B cell (primary cell): ENCODE data around the gene TRIO. TPM values are rescaled to one million over a fixed set of nuclear protein-coding genes. Genes with fewer than 3 reads are reported as not detected.

Experiments used
- ATAC-seq: fragments of 200-7000 bp; cut with Tn5 transposase; one replicate; pipeline ENCODE4 v1.10.0; 2021; ENCODE audit warnings: low read depth, mild to moderate bottlenecking, moderate number of reproducible peaks, moderate library complexity
- CTCF ChIA-PET: fragments of 350-600 bp; sonication (Branson Sonifier 250); formaldehyde crosslinking; loops from one replicate; lab custom pipeline; 2021; ENCODE audit warnings: antibody characterized with exemption, inconsistent platforms; lab: Charles Lee
- POLR2A ChIA-PET: fragments of 350-600 bp; sonication (Branson Sonifier 250); formaldehyde crosslinking; loops from one replicate; lab custom pipeline; 2021; ENCODE audit warnings: antibody characterized with exemption; lab: Charles Lee
- DNase-seq: peaks from one replicate; pipeline ENCODE4 v3.0.0; 2013
- H2AFZ ChIP-seq: 2 replicates; pipeline ENCODE4 v1.6.1; 2012; ENCODE audit warnings: mild to moderate bottlenecking, low read depth, low read length; ENCODE audit not compliant: insufficient read depth, poor library complexity, severe bottlenecking
- H3K27ac ChIP-seq, 2 donors: 1 replicate in 1 of 2; 2 replicates in 1 of 2; pipeline ENCODE4 v1.5.1; 2012 to 2013; ENCODE audit warnings: low read length in 2 of 2, mild to moderate bottlenecking in 2 of 2, moderate library complexity in 1 of 2
- H3K27me3 ChIP-seq, 4 experiments: fragments of 200-600 bp in 1 of 4; sonication (generic) in 1 of 4; replicated peaks in 1 of 4; 1 replicate in 2 of 4; 2 replicates in 2 of 4; pipeline versions ENCODE4 v1.6.1 to v1.7.0; 2013 to 2016; ENCODE audit warnings: low read length in 3 of 4, mild to moderate bottlenecking in 2 of 4, mixed read lengths in 1 of 4, moderate library complexity in 1 of 4; ENCODE audit not compliant: insufficient read depth in 4 of 4, control insufficient read depth in 3 of 4; ENCODE audit errors: control extremely low read depth in 1 of 4
- H3K36me3 ChIP-seq, 2 experiments: replicated peaks in 1 of 2; 1 replicate in 1 of 2; 2 replicates in 1 of 2; pipeline versions ENCODE4 v1.6.1 to v1.7.1; 2013; ENCODE audit warnings: low read length in 1 of 2; ENCODE audit not compliant: insufficient read depth in 2 of 2, control insufficient read depth in 1 of 2; ENCODE audit errors: control extremely low read depth in 1 of 2, extremely low read depth in 1 of 2
- H3K4me1 ChIP-seq, 2 donors: fragments of 200-600 bp in 1 of 2; sonication (generic) in 1 of 2; 1 replicate in 1 of 2; 2 replicates in 1 of 2; pipeline versions ENCODE4 v1.5.1 to v1.6.1; 2013 to 2017; ENCODE audit warnings: low read length in 2 of 2; ENCODE audit not compliant: control insufficient read depth in 2 of 2, insufficient read depth in 2 of 2
- H3K4me2 ChIP-seq: replicated peaks from 2 replicates; pipeline ENCODE3; 2012; ENCODE audit warnings: mild to moderate bottlenecking, low read depth, low read length; ENCODE audit not compliant: poor library complexity, severe bottlenecking
- H3K4me3 ChIP-seq, 5 experiments: fragments of 200-600 bp in 1 of 5; sonication (generic) in 1 of 5; 1 replicate in 3 of 5; 2 replicates in 2 of 5; pipeline versions ENCODE4 v1.5.1 to v1.7.0; 2011 to 2016; ENCODE audit warnings: low read length in 4 of 5, mild to moderate bottlenecking in 4 of 5, low read depth in 2 of 5, control low read depth in 1 of 5, moderate library complexity in 1 of 5; ENCODE audit not compliant: insufficient read depth in 1 of 5; ENCODE audit errors: control extremely low read depth in 1 of 5, extremely low read depth in 1 of 5
- H3K79me2 ChIP-seq: fragments of 200-600 bp; sonication (generic); one replicate; pipeline ENCODE4 v1.6.0; 2016; ENCODE audit warnings: low read length; ENCODE audit not compliant: control insufficient read depth, insufficient read depth
- H3K9ac ChIP-seq: fragments of 200-600 bp; sonication (generic); 2 replicates; pipeline ENCODE4 v1.6.1; 2017; ENCODE audit warnings: mild to moderate bottlenecking, low read length, moderate library complexity
- H3K9me3 ChIP-seq, 3 donors: one replicate each; pipeline versions ENCODE4 v1.6.1 to v1.7.1; 2013; ENCODE audit warnings: low read length in 2 of 3; ENCODE audit not compliant: control insufficient read depth in 2 of 3, insufficient read depth in 1 of 3; ENCODE audit errors: control extremely low read depth in 1 of 3
- H4K20me1 ChIP-seq: 2 replicates; pipeline ENCODE4 v1.6.0; 2012; ENCODE audit warnings: mild to moderate bottlenecking, low read length; ENCODE audit not compliant: insufficient read depth, control insufficient read depth, poor library complexity, severe bottlenecking
- H3K27ac Mint-ChIP-seq: one replicate; pipeline ENCODE4 v1.8.0; 2021; ENCODE audit warnings: mixed read lengths
- H3K27me3 Mint-ChIP-seq: one replicate; pipeline ENCODE4 v1.8.0; 2021; ENCODE audit warnings: mixed read lengths
- H3K4me1 Mint-ChIP-seq: one replicate; pipeline ENCODE4 v1.8.0; 2021; ENCODE audit warnings: mixed read lengths
- H3K4me3 Mint-ChIP-seq: one replicate; pipeline ENCODE4 v1.8.0; 2021; ENCODE audit warnings: mixed read lengths
- H3K9me3 Mint-ChIP-seq: one replicate; pipeline ENCODE4 v1.8.0; 2022; ENCODE audit warnings: mixed read lengths; ENCODE audit not compliant: insufficient read depth
- EZH2 ChIP-seq: IDR thresholded peaks from 2 replicates; pipeline ENCODE4 v1.6.1; 2012; ENCODE audit warnings: borderline replicate concordance, low read depth, mild to moderate bottlenecking, moderate library complexity, low read length; ENCODE audit not compliant: insufficient read depth, poor library complexity, severe bottlenecking
- whole genome bisulfite sequencing: methylation state at CpG from one replicate; pipeline ENCODE4 v1.1.5; 2013; ENCODE audit warnings: missing lambda C conversion rate; ENCODE audit not compliant: insufficient coverage; 5-methylcytosine and 5-hydroxymethylcytosine counted together
- intact Hi-C: fragments of 100-400 bp; cut with micrococcal nuclease; formaldehyde crosslinking; loops from one replicate; pipeline ENCODE4 v1.10.0; 2022
- polyA plus RNA-seq: library from polyadenylated mRNA; depleted of rRNA; stranded (reverse); fragments of >200 nt; gene quantifications from 2 replicates; pipeline ENCODE4 v1.2.3, GENCODE V29; 2012
- total RNA-seq, 2 donors: library from RNA; stranded (reverse); fragments of 120-200 nt in 1 of 2; gene quantifications; 1 replicate in 1 of 2; 2 replicates in 1 of 2; pipeline versions ENCODE4 v1.2.3 to v1.2.4, GENCODE V29; 2013 to 2022
- TF ChIP-seq, protein P1 (sequence below): fragments of 200-600 bp; IDR thresholded peaks from one replicate; pipeline ENCODE4 v1.8.0; 2022; ENCODE audit warnings: antibody characterized with exemption, mild to moderate bottlenecking

The TRIO gene
- total and polyA plus RNA-seq, 2 donors (not counting 1 experiment from before 2014, with no cell fraction given) = 90.5 to 479 TPM

DNA sequence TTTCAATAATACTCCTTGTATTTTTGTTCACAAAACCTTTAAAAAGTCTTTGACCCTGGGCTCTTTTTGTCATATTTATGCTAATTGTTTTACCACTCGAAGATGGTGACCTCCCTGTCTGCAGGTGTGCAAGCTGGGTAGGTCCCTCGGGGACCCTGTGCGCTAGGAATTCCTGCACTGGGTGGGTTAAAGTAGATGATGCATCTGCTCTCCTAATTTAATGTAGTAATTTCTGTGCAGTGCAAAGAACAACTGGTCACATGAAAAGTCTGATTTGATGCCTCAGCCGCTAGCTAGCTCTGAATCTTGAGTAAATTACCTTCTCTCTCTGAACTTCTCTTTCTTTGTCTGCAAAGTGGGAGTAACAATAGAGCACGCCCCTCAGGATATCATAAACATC is 299.4 kb downstream of the TRIO start:
- Mint-ChIP-seq H3K27ac (no peak overlapping the region), H3K27me3 (no peaks in the 10 kb centered on the region), H3K4me3 (no peak overlapping the region), H3K9me3 (no peaks in the 10 kb centered on the region), H3K4me1 (peaks cover 7% of the 10 kb centered on the region)
- no peak overlapping the region for H3K27ac ChIP-seq
- WGBS = 20% methylated on average over 1 of the region's 5 CpGs
- no peak overlapping the region for H3K4me2 ChIP-seq
- no peaks in the 10 kb centered on the region for H3K27me3 ChIP-seq
- CTCF ChIA-PET = no interaction called here
- H3K4me3 ChIP-seq = no peak overlapping the region
- no peak for DNase-seq
- POLR2A ChIA-PET = no interaction called here
- H3K9me3 ChIP-seq = no peaks in the 10 kb centered on the region
- H4K20me1 ChIP-seq = peaks cover 16% of the 10 kb centered on the region
- H3K9ac ChIP-seq = no peak overlapping the region
- H3K36me3 ChIP-seq = peaks cover 12 to 39% of the 10 kb centered on the region in 2 experiments
- ATAC-seq = no peak
- H2AFZ ChIP-seq = no peak overlapping the region
- TF ChIP-seq EZH2 = no peak
- TF ChIP-seq, protein P1, sequence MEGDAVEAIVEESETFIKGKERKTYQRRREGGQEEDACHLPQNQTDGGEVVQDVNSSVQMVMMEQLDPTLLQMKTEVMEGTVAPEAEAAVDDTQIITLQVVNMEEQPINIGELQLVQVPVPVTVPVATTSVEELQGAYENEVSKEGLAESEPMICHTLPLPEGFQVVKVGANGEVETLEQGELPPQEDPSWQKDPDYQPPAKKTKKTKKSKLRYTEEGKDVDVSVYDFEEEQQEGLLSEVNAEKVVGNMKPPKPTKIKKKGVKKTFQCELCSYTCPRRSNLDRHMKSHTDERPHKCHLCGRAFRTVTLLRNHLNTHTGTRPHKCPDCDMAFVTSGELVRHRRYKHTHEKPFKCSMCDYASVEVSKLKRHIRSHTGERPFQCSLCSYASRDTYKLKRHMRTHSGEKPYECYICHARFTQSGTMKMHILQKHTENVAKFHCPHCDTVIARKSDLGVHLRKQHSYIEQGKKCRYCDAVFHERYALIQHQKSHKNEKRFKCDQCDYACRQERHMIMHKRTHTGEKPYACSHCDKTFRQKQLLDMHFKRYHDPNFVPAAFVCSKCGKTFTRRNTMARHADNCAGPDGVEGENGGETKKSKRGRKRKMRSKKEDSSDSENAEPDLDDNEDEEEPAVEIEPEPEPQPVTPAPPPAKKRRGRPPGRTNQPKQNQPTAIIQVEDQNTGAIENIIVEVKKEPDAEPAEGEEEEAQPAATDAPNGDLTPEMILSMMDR = no peak
- no peaks in the 10 kb centered on the region for H3K4me1 ChIP-seq
- intact Hi-C loops = no loop called here
- no peaks in the 10 kb centered on the region for H3K79me2 ChIP-seq

DNA sequence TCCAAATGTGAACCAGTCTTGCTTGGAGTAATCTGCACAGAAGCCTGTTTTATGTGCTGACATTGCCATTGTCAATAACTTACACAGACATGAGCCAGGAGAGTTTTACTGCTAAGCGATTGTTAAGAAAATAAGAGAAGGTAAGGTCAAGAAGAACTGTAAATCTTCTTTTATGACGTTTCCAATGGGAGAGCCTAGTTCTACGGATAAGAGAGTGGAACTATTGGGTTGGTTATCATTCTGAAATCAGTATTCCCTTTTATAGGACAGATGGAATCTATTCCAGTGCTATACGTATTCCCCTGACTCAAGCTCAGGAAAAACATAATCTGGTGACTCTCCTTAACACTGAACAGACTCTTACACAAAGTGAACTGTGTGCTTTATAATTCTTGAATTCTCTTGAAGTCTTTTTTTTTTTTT is 300.5 kb downstream of the TRIO start:
- ChIA-PET POLR2A (interaction anchor here (0.7 kb wide), 1 partner anchor 28 kb away, joined by 3 read pairs; no protein-coding TSS in a partner anchor), CTCF (no interaction called here)
- no peak overlapping the region for H3K9ac ChIP-seq
- no peaks in the 10 kb centered on the region for H3K79me2 ChIP-seq
- no CpG with 5 or more reads among the region's 4 CpGs for WGBS
- H3K9me3 ChIP-seq = no peaks in the 10 kb centered on the region
- TF ChIP-seq EZH2 = no peak
- TF ChIP-seq, protein P1 = no peak
- Mint-ChIP-seq H3K4me1 (peaks cover 9% of the 10 kb centered on the region), H3K9me3 (no peaks in the 10 kb centered on the region), H3K4me3 (no peak overlapping the region), H3K27ac (no peak overlapping the region), H3K27me3 (no peaks in the 10 kb centered on the region)
- H3K4me2 ChIP-seq = no peak overlapping the region
- intact Hi-C loops = no loop called here
- H4K20me1 ChIP-seq = peaks cover 7% of the 10 kb centered on the region
- H3K4me3 ChIP-seq = no peak overlapping the region
- H3K27ac ChIP-seq = no peak overlapping the region
- peaks cover 13 to 30% of the 10 kb centered on the region in 2 experiments for H3K36me3 ChIP-seq
- no peak overlapping the region for H2AFZ ChIP-seq
- ATAC-seq = no peak
- no peak for DNase-seq
- H3K4me1 ChIP-seq = no peaks in the 10 kb centered on the region
- H3K27me3 ChIP-seq = no peaks in the 10 kb centered on the region
